Keratinocyte (primary cell): ENCODE data around the gene CXorf58. TPM values are rescaled to one million over a fixed set of nuclear protein-coding genes. Genes with fewer than 3 reads are reported as not detected.

Experiments used
- DNase-seq: peaks from one replicate; pipeline ENCODE4 v3.0.0-alpha.2; 2011; ENCODE audit warnings: low read depth, missing footprints, low spot score
- FAIRE-seq: peaks from 2 replicates; lab custom pipeline; 2011; peaks lifted over from hg19 to GRCh38; lab: Jason Lieb, UNC
- H2AFZ ChIP-seq: 2 replicates; pipeline ENCODE4 v1.6.0; 2012; ENCODE audit warnings: low read length, control low read depth, inconsistent platforms; ENCODE audit not compliant: control insufficient read depth
- H3K27ac ChIP-seq: 2 replicates; pipeline ENCODE4 v1.5.1; 2011; ENCODE audit warnings: low read length; ENCODE audit not compliant: control insufficient read depth, insufficient read depth
- H3K27me3 ChIP-seq: 3 replicates; pipeline ENCODE4 v1.6.0; 2011; ENCODE audit warnings: low read length; ENCODE audit not compliant: control insufficient read depth, insufficient read depth; ENCODE audit errors: extremely low read depth
- H3K36me3 ChIP-seq, 2 experiments: 2 replicates in 1 of 2; 3 replicates in 1 of 2; pipeline ENCODE4 v1.5.1; 2011; ENCODE audit warnings: low read length in 2 of 2, mild to moderate bottlenecking in 1 of 2; ENCODE audit not compliant: control insufficient read depth in 2 of 2, insufficient read depth in 2 of 2; ENCODE audit errors: extremely low read depth in 1 of 2
- H3K4me1 ChIP-seq: 3 replicates; pipeline ENCODE4 v1.5.1; 2011; ENCODE audit warnings: low read length; ENCODE audit not compliant: control insufficient read depth, insufficient read depth; ENCODE audit errors: extremely low read depth
- H3K4me2 ChIP-seq: 3 replicates; pipeline ENCODE4 v1.6.0; 2011; ENCODE audit warnings: low read depth, low read length; ENCODE audit not compliant: control insufficient read depth, insufficient read depth; ENCODE audit errors: extremely low read depth
- H3K4me3 ChIP-seq, 3 experiments: fragments of 200-600 bp in 1 of 3; sonication (generic) in 1 of 3; 2 replicates in 2 of 3; 3 replicates in 1 of 3; pipeline ENCODE4 v1.5.1; 2011 to 2016; ENCODE audit warnings: low read length in 3 of 3, mild to moderate bottlenecking in 3 of 3, control low read depth in 2 of 3, inconsistent platforms in 1 of 3, low read depth in 1 of 3, mixed read lengths in 1 of 3, mixed run types in 1 of 3, moderate library complexity in 1 of 3; ENCODE audit not compliant: control insufficient read depth in 2 of 3, insufficient read depth in 2 of 3; ENCODE audit errors: extremely low read depth in 1 of 3
- H3K79me2 ChIP-seq: 2 replicates; pipeline ENCODE4 v1.6.0; 2012; ENCODE audit warnings: low read length; ENCODE audit not compliant: control insufficient read depth, insufficient read depth
- H3K9ac ChIP-seq: 3 replicates; pipeline ENCODE4 v1.6.0; 2011; ENCODE audit warnings: low read length; ENCODE audit not compliant: control insufficient read depth, insufficient read depth; ENCODE audit errors: extremely low read depth
- H3K9me1 ChIP-seq: 3 replicates; pipeline ENCODE4 v1.6.0; 2011; ENCODE audit warnings: low read length; ENCODE audit not compliant: control insufficient read depth, insufficient read depth; ENCODE audit errors: extremely low read depth
- H3K9me3 ChIP-seq: 2 replicates; pipeline ENCODE4 v1.5.1; 2012; ENCODE audit warnings: low read depth, low read length; ENCODE audit not compliant: control insufficient read depth
- H4K20me1 ChIP-seq: 3 replicates; pipeline ENCODE4 v1.6.0; 2011; ENCODE audit warnings: low read length; ENCODE audit not compliant: control insufficient read depth, insufficient read depth; ENCODE audit errors: extremely low read depth
- EZH2 ChIP-seq: IDR thresholded peaks from one replicate; pipeline ENCODE4 v1.6.1; 2012; ENCODE audit warnings: inconsistent platforms, mild to moderate bottlenecking, low read length, moderate library complexity
- dilution Hi-C: fragments of 300-500 bp; cut with MboI; formaldehyde crosslinking; loops from one replicate; pipeline ENCODE4 v1.7.0; 2020; ENCODE audit warnings: low sequenced_read_pairs; ENCODE audit not compliant: extremely low pct_ligation_motif_present
- polyA plus RNA-seq, 5 experiments: library from polyadenylated mRNA; depleted of rRNA in 3 of 5; stranded (reverse) in 3 of 5; stranded (forward) in 1 of 5; unstranded in 1 of 5; fragments of >200 nt; gene quantifications; 1 replicate in 1 of 5; 2 replicates in 3 of 5; 3 replicates in 1 of 5; pipeline versions ENCODE4 v1.2.1 to v1.2.3, GENCODE V29; 2011 to 2012; ENCODE audit warnings: missing spikeins in 2 of 5, low read depth in 1 of 5, low replicate concordance in 1 of 5
- TF ChIP-seq, protein P1 (sequence below), 3 experiments: IDR thresholded peaks in 1 of 3; conservative IDR thresholded peaks in 1 of 3; optimal IDR thresholded peaks in 1 of 3; 2 replicates in 2 of 3; 3 replicates in 1 of 3; pipeline versions ENCODE3 to v1.5.1; 2011; ENCODE audit warnings: low read length in 3 of 3, mild to moderate bottlenecking in 3 of 3, moderate library complexity in 2 of 3, control low read depth in 1 of 3, inconsistent platforms in 1 of 3; ENCODE audit not compliant: insufficient read depth in 2 of 3; ENCODE audit errors: extremely low read depth in 1 of 3

The CXorf58 gene
- polyA plus RNA-seq, 1 donor (not counting 4 experiments of a cell fraction or from before 2014, with no cell fraction given), result 0.12 TPM

DNA sequence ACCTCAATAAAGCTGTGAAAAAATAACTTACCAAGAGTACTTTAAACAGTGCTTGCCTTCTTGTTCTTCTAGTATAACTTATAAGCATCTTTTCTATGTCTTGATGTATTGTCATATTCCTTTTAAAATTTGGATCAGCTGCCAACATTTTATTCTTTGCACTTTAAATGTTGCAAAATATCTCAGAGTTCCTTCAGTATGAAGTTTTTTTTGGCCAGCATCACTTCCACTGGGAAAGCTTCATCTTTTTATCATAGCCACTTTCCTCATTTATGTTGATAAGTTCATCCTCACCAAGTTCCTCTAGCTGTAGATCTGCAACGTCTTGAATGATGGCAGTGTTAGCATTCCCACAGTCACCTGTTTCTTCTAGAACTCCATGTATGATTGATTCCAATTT, 24.2 kb downstream of the CXorf58 start:
- no peak overlapping the region for H3K27ac ChIP-seq
- no peaks in the 10 kb centered on the region for H3K9me1 ChIP-seq
- DNase-seq (no peak), FAIRE-seq (no peak)
- H3K36me3 ChIP-seq, result no peaks in the 10 kb centered on the region
- H3K4me3 ChIP-seq, result no peak overlapping the region
- no peak overlapping the region for H3K4me2 ChIP-seq
- H3K27me3 ChIP-seq, result no peaks in the 10 kb centered on the region
- dilution Hi-C loops, result no loop called here
- no peaks in the 10 kb centered on the region for H3K79me2 ChIP-seq
- no peaks in the 10 kb centered on the region for H4K20me1 ChIP-seq
- TF ChIP-seq EZH2, result no peak
- TF ChIP-seq, protein P1, sequence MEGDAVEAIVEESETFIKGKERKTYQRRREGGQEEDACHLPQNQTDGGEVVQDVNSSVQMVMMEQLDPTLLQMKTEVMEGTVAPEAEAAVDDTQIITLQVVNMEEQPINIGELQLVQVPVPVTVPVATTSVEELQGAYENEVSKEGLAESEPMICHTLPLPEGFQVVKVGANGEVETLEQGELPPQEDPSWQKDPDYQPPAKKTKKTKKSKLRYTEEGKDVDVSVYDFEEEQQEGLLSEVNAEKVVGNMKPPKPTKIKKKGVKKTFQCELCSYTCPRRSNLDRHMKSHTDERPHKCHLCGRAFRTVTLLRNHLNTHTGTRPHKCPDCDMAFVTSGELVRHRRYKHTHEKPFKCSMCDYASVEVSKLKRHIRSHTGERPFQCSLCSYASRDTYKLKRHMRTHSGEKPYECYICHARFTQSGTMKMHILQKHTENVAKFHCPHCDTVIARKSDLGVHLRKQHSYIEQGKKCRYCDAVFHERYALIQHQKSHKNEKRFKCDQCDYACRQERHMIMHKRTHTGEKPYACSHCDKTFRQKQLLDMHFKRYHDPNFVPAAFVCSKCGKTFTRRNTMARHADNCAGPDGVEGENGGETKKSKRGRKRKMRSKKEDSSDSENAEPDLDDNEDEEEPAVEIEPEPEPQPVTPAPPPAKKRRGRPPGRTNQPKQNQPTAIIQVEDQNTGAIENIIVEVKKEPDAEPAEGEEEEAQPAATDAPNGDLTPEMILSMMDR (optimal IDR thresholded peaks at IDR 0.05 in 1 of 3, IDR thresholded peaks at IDR 0.05 in 1 of 3, conservative IDR thresholded peaks at IDR 0.05 in 1 of 3; ENCODE audit: extremely low read depth in 1 of 3, insufficient read depth in 2 of 3, low read length in 3 of 3), result no peak
- no peak overlapping the region for H2AFZ ChIP-seq
- no peaks in the 10 kb centered on the region for H3K9me3 ChIP-seq
- H3K4me1 ChIP-seq, result no peaks in the 10 kb centered on the region
- H3K9ac ChIP-seq, result no peak overlapping the region

DNA sequence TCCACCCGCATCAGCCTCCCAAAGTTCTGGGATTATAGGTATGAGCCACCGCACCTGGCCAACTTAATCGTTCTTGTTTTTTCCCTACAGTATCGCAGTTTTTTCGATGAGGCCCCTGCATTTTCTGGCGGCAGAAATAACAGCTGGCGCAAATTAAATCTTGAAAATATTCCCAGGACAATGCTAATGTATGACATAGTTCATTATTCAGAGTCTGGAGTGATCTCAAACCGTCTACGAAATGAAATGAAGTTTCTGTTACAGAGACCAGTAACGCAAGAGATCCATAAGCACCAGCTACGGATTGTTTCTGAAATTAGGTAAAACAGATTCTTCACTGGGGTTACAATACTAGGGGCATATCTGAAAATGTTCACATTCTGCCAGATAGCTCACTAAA, 27.3 kb downstream of the CXorf58 start:
- H3K27me3 ChIP-seq, result no peaks in the 10 kb centered on the region
- H3K4me1 ChIP-seq, result no peaks in the 10 kb centered on the region
- H3K36me3 ChIP-seq, result no peaks in the 10 kb centered on the region
- TF ChIP-seq, protein P1 (optimal IDR thresholded peaks at IDR 0.05 in 1 of 3, IDR thresholded peaks at IDR 0.05 in 1 of 3, conservative IDR thresholded peaks at IDR 0.05 in 1 of 3; ENCODE audit: extremely low read depth in 1 of 3, insufficient read depth in 2 of 3, low read length in 3 of 3), result no peak
- TF ChIP-seq EZH2, result no peak
- H3K9me3 ChIP-seq, result no peaks in the 10 kb centered on the region
- H3K9me1 ChIP-seq, result no peaks in the 10 kb centered on the region
- DNase-seq, result no peak
- H4K20me1 ChIP-seq, result no peaks in the 10 kb centered on the region
- H3K4me2 ChIP-seq, result no peak overlapping the region
- FAIRE-seq, result no peak
- H3K4me3 ChIP-seq, result no peak overlapping the region
- H3K79me2 ChIP-seq, result no peaks in the 10 kb centered on the region
- no peak overlapping the region for H2AFZ ChIP-seq
- H3K9ac ChIP-seq, result no peak overlapping the region
- dilution Hi-C loops, result no loop called here
- H3K27ac ChIP-seq, result no peak overlapping the region
